Mesangial cell (primary cell): ENCODE results near the gene ATP6V1A. TPM values are rescaled to one million over a fixed set of nuclear protein-coding genes. Genes with fewer than 3 reads are reported as not detected.

ENCODE experiments used
- total RNA-seq: library from RNA; depleted of rRNA; stranded (reverse); fragments of >200 nt; gene quantifications from 2 replicates; pipeline ENCODE4 v1.2.3, GENCODE V29; 2015

Gene ATP6V1A
- total RNA-seq = 22.5 and 33.6 TPM in 2 replicates

GRCh38 chr3:113746548-113747282, at the start of gene ATP6V1A:
TSS of gene ATP6V1A (plus strand) at chr3:113747035. CDS start at chr3:113778754, 31,719 bp downstream.

GRCh38 chr3:113745756-113746547, 883 bp upstream of the ATP6V1A start, which contains the start of gene NAA50:
TSS of gene NAA50 (minus strand) at chr3:113746249. CDS start at chr3:113745949, 300 bp downstream.

GRCh38 chr3:113838631-113839209, 91.9 kb downstream of the ATP6V1A start, which contains the start of gene GRAMD1C:
TSS of gene GRAMD1C (plus strand) at chr3:113838788. CDS start at chr3:113838910, 122 bp downstream.

Other genes with a start within 250 kb of the ATP6V1A start
- 3.9 and 5.1 TPM in 2 replicates for gene SPICE1, start 231.9 kb upstream of the ATP6V1A start, total RNA-seq
- gene SIDT1, start 214.5 kb upstream of the ATP6V1A start, total RNA-seq = 0.13 TPM in 1 of 2 replicates, not detected in the other
- gene USF3, start 50.4 kb upstream of the ATP6V1A start, total RNA-seq = 5.7 and 10.8 TPM in 2 replicates
- 155 and 185 TPM in 2 replicates for gene NAA50, start 786 bp upstream of the ATP6V1A start, total RNA-seq
- 0.81 and 2.9 TPM in 2 replicates for gene GRAMD1C, start 91.8 kb downstream of the ATP6V1A start, total RNA-seq
- 0.98 and 5.5 TPM in 2 replicates for gene ZDHHC23, start 201.0 kb downstream of the ATP6V1A start, total RNA-seq